WTC11 (cell line): Measurements from ENCODE around the gene TTC38. TPM values are rescaled to one million over a fixed set of nuclear protein-coding genes. Genes with fewer than 3 reads are reported as not detected.

ENCODE experiments used
- ATAC-seq: fragments of 200-7000 bp; cut with Tn5 transposase; 2 replicates; pipeline ENCODE4 v1.10.0; 2021; ENCODE audit warnings: mild to moderate bottlenecking, moderate library complexity
- CTCF ChIA-PET: fragments of 300-600 bp; sonication (Branson Sonifier 250); formaldehyde crosslinking; loops from one replicate; lab custom pipeline; 2021; ENCODE audit warnings: antibody characterized with exemption; lab: Charles Lee
- POLR2A ChIA-PET: fragments of 350-600 bp; sonication (Branson Sonifier 250); formaldehyde crosslinking; loops from one replicate; lab custom pipeline; 2021; ENCODE audit warnings: antibody characterized with exemption; lab: Charles Lee
- DNase-seq: peaks from one replicate; pipeline ENCODE4 v3.0.0; 2021; ENCODE audit warnings: low spot score
- H3K27ac Mint-ChIP-seq: 2 replicates; pipeline ENCODE4 v1.8.0; 2021; ENCODE audit warnings: mixed read lengths
- H3K27me3 Mint-ChIP-seq: 2 replicates; pipeline ENCODE4 v1.8.0; 2021; ENCODE audit warnings: low read depth, mild to moderate bottlenecking, moderate library complexity, mixed read lengths
- H3K36me3 Mint-ChIP-seq: 2 replicates; pipeline ENCODE4 v1.8.0; 2021; ENCODE audit warnings: mixed read lengths
- H3K4me1 Mint-ChIP-seq: 2 replicates; pipeline ENCODE4 v1.8.0; 2022; ENCODE audit warnings: mixed read lengths
- H3K4me3 Mint-ChIP-seq: 2 replicates; pipeline ENCODE4 v1.8.0; 2021; ENCODE audit warnings: mild to moderate bottlenecking, moderate library complexity, mixed read lengths
- H3K9me3 Mint-ChIP-seq: 2 replicates; pipeline ENCODE4 v1.8.0; 2021; ENCODE audit warnings: mixed read lengths
- FOXJ3 ChIP-seq: sonication (generic); formaldehyde crosslinking; IDR thresholded peaks from 2 replicates; pipeline ENCODE4 v1.9.0; 2021; ENCODE audit warnings: missing genetic modification reagents, mild to moderate bottlenecking, borderline replicate concordance
- GTF2I ChIP-seq: fragments of 250-450 bp; sonication (Bioruptor Pico); conservative IDR thresholded peaks from 2 replicates; pipeline ENCODE4 v1.4.0; 2021; ENCODE audit warnings: mild to moderate bottlenecking
- NR2C2 ChIP-seq: sonication (generic); formaldehyde crosslinking; IDR thresholded peaks from 2 replicates; pipeline ENCODE4 v1.8.0; 2022; ENCODE audit warnings: mild to moderate bottlenecking, missing genetic modification reagents
- TEAD1 ChIP-seq: sonication (generic); formaldehyde crosslinking; IDR thresholded peaks from 2 replicates; pipeline ENCODE4 v1.8.0; 2022; ENCODE audit warnings: mild to moderate bottlenecking, missing genetic modification reagents
- ZNF138 ChIP-seq: sonication (generic); formaldehyde crosslinking; conservative IDR thresholded peaks from 2 replicates; pipeline ENCODE4 v1.8.1; 2022; ENCODE audit warnings: mild to moderate bottlenecking, moderate library complexity, missing genetic modification reagents
- ZNF219 ChIP-seq: sonication (generic); formaldehyde crosslinking; IDR thresholded peaks from 2 replicates; pipeline ENCODE4 v1.8.0; 2023; ENCODE audit warnings: missing genetic modification reagents, mild to moderate bottlenecking, borderline replicate concordance
- ZNF396 ChIP-seq: fragments of 250-450 bp; sonication (Bioruptor Pico); IDR thresholded peaks from 2 replicates; pipeline ENCODE4 v1.8.0; 2021; ENCODE audit warnings: mild to moderate bottlenecking, moderate library complexity, borderline replicate concordance
- ZNF671 ChIP-seq: fragments of 250-450 bp; sonication (Bioruptor Pico); IDR thresholded peaks from 2 replicates; pipeline ENCODE4 v1.8.0; 2021; ENCODE audit warnings: mild to moderate bottlenecking
- total RNA-seq: library from RNA; stranded (reverse); gene quantifications from 3 replicates; pipeline ENCODE4 v1.2.3, GENCODE V29; 2021
- TF ChIP-seq, protein P1 (sequence below): sonication (generic); formaldehyde crosslinking; IDR thresholded peaks from 2 replicates; pipeline ENCODE4 v1.8.0; 2022; ENCODE audit warnings: missing genetic modification reagents
- TF ChIP-seq, protein P2 (sequence below): sonication (generic); formaldehyde crosslinking; IDR thresholded peaks from 2 replicates; pipeline ENCODE4 v1.8.1; 2022; ENCODE audit warnings: low read depth, mild to moderate bottlenecking, moderate library complexity, missing genetic modification reagents, borderline replicate concordance
- TF ChIP-seq, protein P3 (sequence below): fragments of 200-600 bp; IDR thresholded peaks from 2 replicates; pipeline ENCODE4 v1.8.0; 2022; ENCODE audit warnings: antibody characterized with exemption
- TF ChIP-seq, protein P4 (sequence below): fragments of 250-450 bp; sonication (Bioruptor Pico); IDR thresholded peaks from 2 replicates; pipeline ENCODE4 v1.9.0; 2021; ENCODE audit warnings: moderate library complexity, mild to moderate bottlenecking, inconsistent platforms, borderline replicate concordance
- TF ChIP-seq, protein P5 (sequence below): fragments of 250-450 bp; sonication (Bioruptor Pico); IDR thresholded peaks from 2 replicates; pipeline ENCODE4 v1.9.0; 2021; ENCODE audit warnings: mild to moderate bottlenecking
- TF ChIP-seq, protein P6 (sequence below): sonication (generic); formaldehyde crosslinking; IDR thresholded peaks from 2 replicates; pipeline ENCODE4 v1.8.0; 2022; ENCODE audit warnings: mild to moderate bottlenecking, missing genetic modification reagents
- TF ChIP-seq, protein P7 (sequence below): sonication (generic); formaldehyde crosslinking; IDR thresholded peaks from 2 replicates; pipeline ENCODE4 v1.8.1; 2023; ENCODE audit warnings: mild to moderate bottlenecking, missing genetic modification reagents
- TF ChIP-seq, protein P8 (sequence below): fragments of 250-450 bp; sonication (Bioruptor Pico); IDR thresholded peaks from 2 replicates; pipeline ENCODE4 v1.9.0; 2021; ENCODE audit warnings: mild to moderate bottlenecking, borderline replicate concordance
- TF ChIP-seq, protein P9 (sequence below): sonication (generic); formaldehyde crosslinking; IDR thresholded peaks from 2 replicates; pipeline ENCODE4 v1.8.0; 2022; ENCODE audit warnings: mild to moderate bottlenecking, missing genetic modification reagents

The TTC38 gene
- total RNA-seq, 1 experiment from 2014 or later = 20.7 TPM

DNA sequence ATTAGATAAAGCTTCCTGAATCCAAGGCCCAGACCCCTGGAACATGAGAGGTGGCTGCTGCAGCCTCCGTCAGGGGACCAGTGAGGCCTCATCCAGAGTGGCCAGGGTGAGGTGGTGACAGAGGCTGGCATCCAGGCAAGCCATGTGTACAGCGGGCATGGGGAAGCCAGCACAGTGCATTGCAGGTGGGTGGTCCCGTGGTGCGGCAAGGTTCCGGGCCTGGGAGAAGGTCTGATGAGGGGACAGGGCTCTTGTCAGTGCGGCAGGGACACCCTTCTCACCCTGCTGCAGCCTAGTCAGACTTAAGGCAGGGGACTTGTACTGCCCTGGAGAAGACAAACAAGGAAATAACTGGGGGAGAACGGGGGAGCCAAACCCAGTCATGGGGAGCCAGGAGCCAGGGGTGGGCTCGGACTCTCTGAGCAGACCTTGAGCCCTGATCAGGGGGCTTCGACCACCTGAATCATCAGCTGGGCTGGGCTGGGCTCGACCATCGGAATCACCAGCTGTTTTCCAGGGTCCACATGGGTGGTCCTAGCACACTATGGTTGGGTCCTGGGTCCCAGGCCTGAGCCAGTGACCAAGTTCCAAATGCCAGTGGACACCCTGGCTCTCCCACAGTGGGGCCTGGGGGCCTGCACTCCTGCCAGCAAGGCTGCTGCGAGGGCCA lies 5.1 kb downstream of the TTC38 start (continued):
- TF ChIP-seq, protein P1, sequence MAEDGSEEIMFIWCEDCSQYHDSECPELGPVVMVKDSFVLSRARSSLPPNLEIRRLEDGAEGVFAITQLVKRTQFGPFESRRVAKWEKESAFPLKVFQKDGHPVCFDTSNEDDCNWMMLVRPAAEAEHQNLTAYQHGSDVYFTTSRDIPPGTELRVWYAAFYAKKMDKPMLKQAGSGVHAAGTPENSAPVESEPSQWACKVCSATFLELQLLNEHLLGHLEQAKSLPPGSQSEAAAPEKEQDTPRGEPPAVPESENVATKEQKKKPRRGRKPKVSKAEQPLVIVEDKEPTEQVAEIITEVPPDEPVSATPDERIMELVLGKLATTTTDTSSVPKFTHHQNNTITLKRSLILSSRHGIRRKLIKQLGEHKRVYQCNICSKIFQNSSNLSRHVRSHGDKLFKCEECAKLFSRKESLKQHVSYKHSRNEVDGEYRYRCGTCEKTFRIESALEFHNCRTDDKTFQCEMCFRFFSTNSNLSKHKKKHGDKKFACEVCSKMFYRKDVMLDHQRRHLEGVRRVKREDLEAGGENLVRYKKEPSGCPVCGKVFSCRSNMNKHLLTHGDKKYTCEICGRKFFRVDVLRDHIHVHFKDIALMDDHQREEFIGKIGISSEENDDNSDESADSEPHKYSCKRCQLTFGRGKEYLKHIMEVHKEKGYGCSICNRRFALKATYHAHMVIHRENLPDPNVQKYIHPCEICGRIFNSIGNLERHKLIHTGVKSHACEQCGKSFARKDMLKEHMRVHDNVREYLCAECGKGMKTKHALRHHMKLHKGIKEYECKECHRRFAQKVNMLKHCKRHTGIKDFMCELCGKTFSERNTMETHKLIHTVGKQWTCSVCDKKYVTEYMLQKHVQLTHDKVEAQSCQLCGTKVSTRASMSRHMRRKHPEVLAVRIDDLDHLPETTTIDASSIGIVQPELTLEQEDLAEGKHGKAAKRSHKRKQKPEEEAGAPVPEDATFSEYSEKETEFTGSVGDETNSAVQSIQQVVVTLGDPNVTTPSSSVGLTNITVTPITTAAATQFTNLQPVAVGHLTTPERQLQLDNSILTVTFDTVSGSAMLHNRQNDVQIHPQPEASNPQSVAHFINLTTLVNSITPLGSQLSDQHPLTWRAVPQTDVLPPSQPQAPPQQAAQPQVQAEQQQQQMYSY (CRISPR knock-in tag) = no peak

DNA sequence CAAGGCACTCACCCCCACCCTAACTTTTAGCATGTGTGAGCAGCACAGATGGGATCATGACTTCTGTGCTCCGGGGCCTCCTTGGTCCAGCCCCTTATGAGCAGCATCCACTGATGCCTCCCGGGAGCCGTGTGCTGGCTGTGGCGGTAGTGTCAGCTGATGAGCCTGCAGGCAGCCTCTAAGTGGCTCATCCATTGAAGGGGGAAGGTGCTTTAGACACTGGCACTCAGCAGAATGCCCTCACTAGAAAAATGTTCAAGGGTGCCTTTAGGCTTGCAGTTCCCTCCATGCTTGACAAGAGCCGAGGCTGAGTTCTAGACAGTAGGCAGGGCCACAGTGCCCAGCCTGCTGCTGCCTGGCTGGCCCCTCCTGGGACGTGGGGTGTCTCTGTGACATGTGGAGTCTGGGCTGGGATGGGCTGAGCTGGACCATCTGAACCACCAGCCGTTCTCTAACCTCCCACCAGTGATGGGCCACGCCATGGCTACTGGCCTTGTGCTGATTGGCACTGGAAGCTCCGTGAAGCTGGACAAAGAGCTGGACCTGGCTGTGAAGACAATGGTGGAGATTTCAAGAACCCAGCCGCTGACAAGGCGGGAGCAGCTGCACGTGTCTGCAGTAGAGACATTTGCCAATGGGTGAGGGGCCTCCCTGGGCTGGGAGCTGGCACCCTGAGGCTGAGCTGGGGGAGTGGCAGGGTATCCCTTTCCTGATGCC lies 5.8 kb downstream of the TTC38 start:
- Mint-ChIP-seq H3K4me3 (no peak overlapping the region), H3K27me3 (no peaks in the 10 kb centered on the region), H3K27ac (no peak overlapping the region), H3K9me3 (peaks cover 7% of the 10 kb centered on the region), H3K4me1 (no peaks in the 10 kb centered on the region; the same call in 1 of the 2 replicates), H3K36me3 (peaks cover 25% of the 10 kb centered on the region)
- ChIA-PET CTCF (no interaction called here), POLR2A (no interaction called here)
- TF ChIP-seq ZNF396 (no peak), NR2C2 (CRISPR knock-in tag) (no peak), FOXJ3 (CRISPR knock-in tag) (no peak), ZNF671 (CRISPR knock-in tag) (no peak), TEAD1 (no peak), GTF2I (no peak)
- TF ChIP-seq, protein P2, sequence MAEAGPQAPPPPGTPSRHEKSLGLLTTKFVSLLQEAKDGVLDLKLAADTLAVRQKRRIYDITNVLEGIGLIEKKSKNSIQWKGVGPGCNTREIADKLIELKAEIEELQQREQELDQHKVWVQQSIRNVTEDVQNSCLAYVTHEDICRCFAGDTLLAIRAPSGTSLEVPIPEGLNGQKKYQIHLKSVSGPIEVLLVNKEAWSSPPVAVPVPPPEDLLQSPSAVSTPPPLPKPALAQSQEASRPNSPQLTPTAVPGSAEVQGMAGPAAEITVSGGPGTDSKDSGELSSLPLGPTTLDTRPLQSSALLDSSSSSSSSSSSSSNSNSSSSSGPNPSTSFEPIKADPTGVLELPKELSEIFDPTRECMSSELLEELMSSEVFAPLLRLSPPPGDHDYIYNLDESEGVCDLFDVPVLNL = no peak
- TF ChIP-seq, protein P3, sequence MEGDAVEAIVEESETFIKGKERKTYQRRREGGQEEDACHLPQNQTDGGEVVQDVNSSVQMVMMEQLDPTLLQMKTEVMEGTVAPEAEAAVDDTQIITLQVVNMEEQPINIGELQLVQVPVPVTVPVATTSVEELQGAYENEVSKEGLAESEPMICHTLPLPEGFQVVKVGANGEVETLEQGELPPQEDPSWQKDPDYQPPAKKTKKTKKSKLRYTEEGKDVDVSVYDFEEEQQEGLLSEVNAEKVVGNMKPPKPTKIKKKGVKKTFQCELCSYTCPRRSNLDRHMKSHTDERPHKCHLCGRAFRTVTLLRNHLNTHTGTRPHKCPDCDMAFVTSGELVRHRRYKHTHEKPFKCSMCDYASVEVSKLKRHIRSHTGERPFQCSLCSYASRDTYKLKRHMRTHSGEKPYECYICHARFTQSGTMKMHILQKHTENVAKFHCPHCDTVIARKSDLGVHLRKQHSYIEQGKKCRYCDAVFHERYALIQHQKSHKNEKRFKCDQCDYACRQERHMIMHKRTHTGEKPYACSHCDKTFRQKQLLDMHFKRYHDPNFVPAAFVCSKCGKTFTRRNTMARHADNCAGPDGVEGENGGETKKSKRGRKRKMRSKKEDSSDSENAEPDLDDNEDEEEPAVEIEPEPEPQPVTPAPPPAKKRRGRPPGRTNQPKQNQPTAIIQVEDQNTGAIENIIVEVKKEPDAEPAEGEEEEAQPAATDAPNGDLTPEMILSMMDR = no peak
- TF ChIP-seq, protein P4, sequence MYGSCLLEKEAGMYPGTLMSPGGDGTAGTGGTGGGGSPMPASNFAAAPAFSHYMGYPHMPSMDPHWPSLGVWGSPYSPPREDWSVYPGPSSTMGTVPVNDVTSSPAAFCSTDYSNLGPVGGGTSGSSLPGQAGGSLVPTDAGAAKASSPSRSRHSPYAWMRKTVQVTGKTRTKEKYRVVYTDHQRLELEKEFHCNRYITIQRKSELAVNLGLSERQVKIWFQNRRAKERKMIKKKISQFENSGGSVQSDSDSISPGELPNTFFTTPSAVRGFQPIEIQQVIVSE (CRISPR knock-in tag) = no peak
- ATAC-seq = no peak
- DNase-seq = no peak

DNA sequence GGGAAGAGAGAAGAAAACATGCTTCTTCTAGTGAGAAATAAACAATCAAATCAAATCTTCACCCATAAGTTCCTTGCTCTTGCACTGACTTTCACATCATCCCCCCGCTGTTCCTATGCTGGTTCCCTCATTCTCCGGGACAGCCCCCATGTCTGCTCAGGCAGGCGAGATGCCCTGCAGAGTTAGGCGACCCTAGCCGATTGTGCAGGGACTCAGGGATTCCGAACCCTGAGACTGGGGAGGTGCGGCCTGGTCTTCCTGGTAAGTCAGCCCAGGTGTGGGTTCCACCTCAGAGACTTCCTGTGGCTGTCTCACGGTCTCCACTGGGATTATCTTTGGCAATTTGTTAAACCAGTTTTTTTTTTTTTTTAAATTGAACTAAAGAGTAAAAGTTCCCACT lies 6.6 kb downstream of the TTC38 start:
- H3K4me3 Mint-ChIP-seq = no peak overlapping the region
- peaks cover 28% of the 10 kb centered on the region for H3K36me3 Mint-ChIP-seq
- POLR2A ChIA-PET = no interaction called here
- peaks cover 7% of the 10 kb centered on the region for H3K9me3 Mint-ChIP-seq
- no peak for ATAC-seq
- H3K27ac Mint-ChIP-seq = no peak overlapping the region
- no peak for DNase-seq
- CTCF ChIA-PET = no interaction called here
- no peaks in the 10 kb centered on the region; the same call in 1 of the 2 replicates for H3K4me1 Mint-ChIP-seq
- H3K27me3 Mint-ChIP-seq = no peaks in the 10 kb centered on the region
- TF ChIP-seq ZNF219 (no peak), ZNF396 (no peak), ZNF138 (CRISPR knock-in tag) (no peak)
- TF ChIP-seq, protein P5, sequence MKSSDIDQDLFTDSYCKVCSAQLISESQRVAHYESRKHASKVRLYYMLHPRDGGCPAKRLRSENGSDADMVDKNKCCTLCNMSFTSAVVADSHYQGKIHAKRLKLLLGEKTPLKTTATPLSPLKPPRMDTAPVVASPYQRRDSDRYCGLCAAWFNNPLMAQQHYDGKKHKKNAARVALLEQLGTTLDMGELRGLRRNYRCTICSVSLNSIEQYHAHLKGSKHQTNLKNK = no peak
- TF ChIP-seq, protein P6, sequence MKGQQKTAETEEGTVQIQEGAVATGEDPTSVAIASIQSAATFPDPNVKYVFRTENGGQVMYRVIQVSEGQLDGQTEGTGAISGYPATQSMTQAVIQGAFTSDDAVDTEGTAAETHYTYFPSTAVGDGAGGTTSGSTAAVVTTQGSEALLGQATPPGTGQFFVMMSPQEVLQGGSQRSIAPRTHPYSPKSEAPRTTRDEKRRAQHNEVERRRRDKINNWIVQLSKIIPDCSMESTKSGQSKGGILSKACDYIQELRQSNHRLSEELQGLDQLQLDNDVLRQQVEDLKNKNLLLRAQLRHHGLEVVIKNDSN = no peak
- TF ChIP-seq, protein P7, sequence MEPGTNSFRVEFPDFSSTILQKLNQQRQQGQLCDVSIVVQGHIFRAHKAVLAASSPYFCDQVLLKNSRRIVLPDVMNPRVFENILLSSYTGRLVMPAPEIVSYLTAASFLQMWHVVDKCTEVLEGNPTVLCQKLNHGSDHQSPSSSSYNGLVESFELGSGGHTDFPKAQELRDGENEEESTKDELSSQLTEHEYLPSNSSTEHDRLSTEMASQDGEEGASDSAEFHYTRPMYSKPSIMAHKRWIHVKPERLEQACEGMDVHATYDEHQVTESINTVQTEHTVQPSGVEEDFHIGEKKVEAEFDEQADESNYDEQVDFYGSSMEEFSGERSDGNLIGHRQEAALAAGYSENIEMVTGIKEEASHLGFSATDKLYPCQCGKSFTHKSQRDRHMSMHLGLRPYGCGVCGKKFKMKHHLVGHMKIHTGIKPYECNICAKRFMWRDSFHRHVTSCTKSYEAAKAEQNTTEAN (CRISPR knock-in tag) = no peak
- TF ChIP-seq, protein P8, sequence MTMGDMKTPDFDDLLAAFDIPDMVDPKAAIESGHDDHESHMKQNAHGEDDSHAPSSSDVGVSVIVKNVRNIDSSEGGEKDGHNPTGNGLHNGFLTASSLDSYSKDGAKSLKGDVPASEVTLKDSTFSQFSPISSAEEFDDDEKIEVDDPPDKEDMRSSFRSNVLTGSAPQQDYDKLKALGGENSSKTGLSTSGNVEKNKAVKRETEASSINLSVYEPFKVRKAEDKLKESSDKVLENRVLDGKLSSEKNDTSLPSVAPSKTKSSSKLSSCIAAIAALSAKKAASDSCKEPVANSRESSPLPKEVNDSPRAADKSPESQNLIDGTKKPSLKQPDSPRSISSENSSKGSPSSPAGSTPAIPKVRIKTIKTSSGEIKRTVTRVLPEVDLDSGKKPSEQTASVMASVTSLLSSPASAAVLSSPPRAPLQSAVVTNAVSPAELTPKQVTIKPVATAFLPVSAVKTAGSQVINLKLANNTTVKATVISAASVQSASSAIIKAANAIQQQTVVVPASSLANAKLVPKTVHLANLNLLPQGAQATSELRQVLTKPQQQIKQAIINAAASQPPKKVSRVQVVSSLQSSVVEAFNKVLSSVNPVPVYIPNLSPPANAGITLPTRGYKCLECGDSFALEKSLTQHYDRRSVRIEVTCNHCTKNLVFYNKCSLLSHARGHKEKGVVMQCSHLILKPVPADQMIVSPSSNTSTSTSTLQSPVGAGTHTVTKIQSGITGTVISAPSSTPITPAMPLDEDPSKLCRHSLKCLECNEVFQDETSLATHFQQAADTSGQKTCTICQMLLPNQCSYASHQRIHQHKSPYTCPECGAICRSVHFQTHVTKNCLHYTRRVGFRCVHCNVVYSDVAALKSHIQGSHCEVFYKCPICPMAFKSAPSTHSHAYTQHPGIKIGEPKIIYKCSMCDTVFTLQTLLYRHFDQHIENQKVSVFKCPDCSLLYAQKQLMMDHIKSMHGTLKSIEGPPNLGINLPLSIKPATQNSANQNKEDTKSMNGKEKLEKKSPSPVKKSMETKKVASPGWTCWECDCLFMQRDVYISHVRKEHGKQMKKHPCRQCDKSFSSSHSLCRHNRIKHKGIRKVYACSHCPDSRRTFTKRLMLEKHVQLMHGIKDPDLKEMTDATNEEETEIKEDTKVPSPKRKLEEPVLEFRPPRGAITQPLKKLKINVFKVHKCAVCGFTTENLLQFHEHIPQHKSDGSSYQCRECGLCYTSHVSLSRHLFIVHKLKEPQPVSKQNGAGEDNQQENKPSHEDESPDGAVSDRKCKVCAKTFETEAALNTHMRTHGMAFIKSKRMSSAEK (CRISPR knock-in tag) = no peak
- TF ChIP-seq, protein P9, sequence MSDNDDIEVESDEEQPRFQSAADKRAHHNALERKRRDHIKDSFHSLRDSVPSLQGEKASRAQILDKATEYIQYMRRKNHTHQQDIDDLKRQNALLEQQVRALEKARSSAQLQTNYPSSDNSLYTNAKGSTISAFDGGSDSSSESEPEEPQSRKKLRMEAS (CRISPR knock-in tag) = no peak
